HG03439 (cell line): ENCODE measurements around the gene DEGS2.
"Not testable (repeated sequence)": the region's sequence is repeated elsewhere in the genome, so short reads cannot be mapped to it uniquely, and the experiment has no call there.

Experiments used
- ATAC-seq: cut with Tn5 transposase; IDR thresholded peaks from one replicate; pipeline ENCODE4 v1.9.1; 2021; ENCODE audit warnings: mild to moderate bottlenecking, moderate library complexity; ENCODE audit not compliant: unreplicated experiment

The DEGS2 gene

GRCh38 chr14:100159094-100159864, at the start of gene DEGS2:
DEGS2 (minus strand) TSS chr14:100159645; CDS start chr14:100159587, 58 bp downstream.
- no peak for ATAC-seq

GRCh38 chr14:100208136-100208535, 48.7 kb upstream of the DEGS2 start:
- not testable (repeated sequence) for ATAC-seq

DNA sequence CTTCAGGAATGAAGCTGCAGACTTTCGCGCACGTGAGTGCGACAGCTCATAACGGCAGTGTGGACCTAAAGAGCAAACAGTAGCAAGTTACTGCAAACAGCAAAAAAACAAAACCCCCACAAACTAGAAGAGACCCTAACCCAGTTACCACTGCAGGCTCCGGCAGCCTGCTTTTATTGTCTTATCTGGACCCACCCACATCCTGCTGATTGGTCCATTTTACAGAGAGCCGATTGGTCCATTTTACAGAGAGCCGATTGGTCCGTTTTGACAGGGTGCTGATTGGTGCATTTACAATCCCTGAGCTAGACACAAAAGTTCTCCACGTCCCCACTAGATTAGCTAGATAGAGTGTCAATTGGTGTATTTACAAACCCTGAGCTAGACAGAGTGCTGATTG, 48.1 kb upstream of the DEGS2 start:
- ATAC-seq = not testable (repeated sequence)

DNA sequence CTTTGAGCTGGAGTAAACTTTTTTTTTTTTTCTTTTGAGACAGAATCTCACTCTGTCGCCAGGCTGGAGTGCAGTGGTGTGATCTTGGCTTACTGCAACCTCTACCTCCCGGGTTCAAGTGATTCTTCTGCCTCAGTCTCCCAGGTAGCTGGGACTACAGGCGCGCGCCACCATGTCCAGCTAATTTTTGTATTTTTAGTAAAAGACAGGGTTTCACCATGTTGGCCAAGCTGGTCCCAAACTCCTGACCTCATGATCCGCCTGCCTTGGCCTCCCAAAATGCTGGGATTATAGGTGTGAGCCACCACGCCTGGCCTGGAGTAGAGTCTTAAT, 45.4 kb upstream of the DEGS2 start:
- ATAC-seq = not testable (repeated sequence)

GRCh38 chr14:100203962-100204834, 44.8 kb upstream of the DEGS2 start:
- no peak for ATAC-seq

DNA sequence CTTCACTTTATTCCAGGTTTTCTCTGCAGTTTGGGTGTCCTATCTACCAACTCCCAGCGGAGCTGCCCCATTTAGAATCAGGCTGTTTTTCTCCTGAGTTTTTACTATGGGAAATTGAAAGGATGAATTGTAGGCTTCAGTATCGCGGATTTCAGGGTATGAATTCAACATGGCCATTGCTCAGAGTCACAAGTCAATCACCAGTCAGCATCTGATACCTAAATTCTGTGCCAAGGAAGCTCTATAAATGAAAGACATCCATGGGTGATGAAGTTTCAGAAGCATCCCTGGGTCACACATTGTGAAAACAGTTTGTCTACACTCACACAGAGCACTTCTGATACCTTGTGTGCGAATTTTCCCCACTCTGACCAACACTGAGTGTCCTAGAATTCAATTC, 43.7 kb upstream of the DEGS2 start:
- ATAC-seq = no peak

GRCh38 chr14:100202712-100203111, 43.3 kb upstream of the DEGS2 start:
- ATAC-seq = no peak

DNA sequence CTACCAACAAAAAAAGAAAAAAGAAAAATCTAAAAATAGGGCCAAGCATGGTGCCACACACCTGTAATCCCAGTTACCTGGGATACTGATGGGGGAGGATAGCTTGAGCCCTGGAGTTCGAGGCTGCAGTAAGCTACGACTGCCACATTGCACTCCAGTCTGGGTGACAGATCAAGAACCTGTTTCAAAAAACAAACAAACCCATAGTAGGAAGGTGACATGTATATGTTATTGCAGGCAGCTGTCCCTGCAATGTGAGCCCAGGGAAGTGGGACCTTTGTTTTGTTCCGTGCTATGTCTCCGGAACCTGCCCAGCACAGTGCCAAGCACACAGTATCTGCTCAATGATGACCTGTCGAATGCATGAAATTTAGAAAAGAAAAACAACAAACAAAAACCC, 42.3 kb upstream of the DEGS2 start:
- no peak for ATAC-seq

- no peak for ATAC-seq
Measured at GRCh38 chr14:100200311-100200710, 40.9 kb upstream of the DEGS2 start.

- no peak for ATAC-seq
Measured at GRCh38 chr14:100199240-100199860, 39.9 kb upstream of the DEGS2 start.

DNA sequence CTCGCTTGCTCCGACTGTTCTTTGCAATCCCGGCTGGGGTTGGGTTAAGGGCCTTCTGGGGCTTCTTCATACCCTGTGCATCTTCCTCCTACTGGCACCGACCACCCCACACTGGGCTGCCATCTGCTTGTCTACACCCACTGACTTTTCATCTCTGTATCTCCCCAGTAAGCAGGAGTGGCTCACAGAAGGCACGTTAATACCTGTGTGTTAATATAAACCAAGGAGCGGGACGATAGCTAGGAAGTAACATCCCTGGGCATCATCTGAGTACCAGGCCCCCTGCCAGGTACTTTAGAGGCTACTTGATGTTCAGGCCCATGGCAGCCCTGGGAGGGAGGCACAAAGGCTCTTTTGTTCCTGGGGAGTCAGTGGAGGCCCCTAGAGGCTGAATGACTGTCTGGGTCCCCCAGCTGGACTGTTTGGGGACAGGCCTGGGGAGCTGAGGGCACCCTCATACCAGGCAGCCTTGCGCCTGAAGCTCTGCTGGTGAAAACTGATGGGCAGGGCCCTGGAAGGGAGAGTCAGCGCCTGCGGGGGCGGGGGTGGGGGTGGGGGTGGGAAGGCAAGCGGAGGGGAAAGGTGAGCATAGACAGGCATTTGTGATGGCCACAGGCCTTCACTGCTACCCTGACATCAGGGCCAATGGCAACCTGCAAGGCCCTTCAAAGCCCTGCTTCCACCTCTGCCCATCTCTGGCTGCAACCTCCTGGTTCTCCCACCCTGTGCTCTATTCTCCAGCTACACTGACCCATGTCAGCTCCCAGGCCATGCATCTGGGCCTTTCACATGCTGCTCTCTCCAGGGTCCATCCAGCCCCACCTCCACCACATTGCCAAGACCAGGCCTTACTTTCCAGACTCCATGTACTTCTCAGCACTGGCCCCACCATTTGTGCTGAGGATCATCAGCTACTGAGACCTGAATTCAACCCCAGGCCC, 34.2 kb upstream of the DEGS2 start:
- no peak for ATAC-seq

GRCh38 chr14:100192672-100193416, 33.4 kb upstream of the DEGS2 start:
- ATAC-seq = peak; percentile 98

- no peak for ATAC-seq
Measured at GRCh38 chr14:100192250-100192671, 32.8 kb upstream of the DEGS2 start.

DNA sequence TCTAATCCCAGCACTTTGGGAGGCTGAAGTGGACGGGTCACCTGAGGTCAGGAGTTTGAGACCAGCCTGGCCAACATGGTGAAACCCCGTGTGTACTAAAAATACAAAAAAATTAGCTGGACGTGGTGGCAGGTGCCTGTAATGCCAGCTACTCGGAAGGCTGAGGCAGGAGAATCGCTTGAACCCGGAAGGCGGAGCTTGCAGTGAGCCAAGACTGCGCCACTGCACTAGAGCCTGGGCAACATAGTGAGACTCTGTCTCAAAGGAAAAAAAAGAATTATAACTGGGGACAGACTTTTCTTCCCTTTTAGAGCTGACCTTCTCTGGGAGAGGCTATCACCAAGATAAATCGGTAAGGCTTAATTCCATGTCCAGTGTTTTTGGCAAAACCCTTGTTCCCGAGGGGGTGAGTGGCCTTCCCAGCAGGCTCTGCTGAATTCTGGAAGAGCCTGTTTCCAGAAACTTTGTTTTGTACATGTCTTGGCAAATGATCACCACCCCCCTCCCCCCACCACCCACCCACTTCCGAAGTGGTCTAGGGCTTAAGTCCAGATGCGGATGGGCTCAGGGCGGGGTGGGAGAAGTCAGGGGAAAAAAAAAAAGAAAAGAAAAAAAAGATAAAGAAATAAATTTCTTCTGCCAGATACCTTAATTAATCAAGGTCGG, 32.3 kb upstream of the DEGS2 start:
- no peak for ATAC-seq

DNA sequence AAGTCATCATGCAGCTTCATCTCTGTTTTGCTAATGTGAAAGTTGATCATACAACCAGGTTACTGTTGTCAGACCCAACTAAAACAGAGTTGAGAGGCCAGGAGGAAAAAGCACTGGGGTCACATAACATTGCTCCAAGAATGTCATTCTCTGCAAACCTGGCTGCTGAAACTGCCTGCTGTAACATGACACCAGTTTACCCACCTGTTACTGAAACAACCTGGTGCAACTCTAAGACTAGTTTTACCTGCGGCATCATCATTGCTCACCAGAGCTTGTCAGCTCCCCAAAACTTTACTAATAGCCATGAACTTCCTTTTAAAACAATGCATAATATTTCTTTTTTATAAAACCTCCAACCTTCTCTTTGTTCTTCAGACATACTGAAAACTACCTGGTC, 30.7 kb upstream of the DEGS2 start:
- ATAC-seq = no peak

- no peak for ATAC-seq
Measured at GRCh38 chr14:100188392-100189030, 29.1 kb upstream of the DEGS2 start.

DNA sequence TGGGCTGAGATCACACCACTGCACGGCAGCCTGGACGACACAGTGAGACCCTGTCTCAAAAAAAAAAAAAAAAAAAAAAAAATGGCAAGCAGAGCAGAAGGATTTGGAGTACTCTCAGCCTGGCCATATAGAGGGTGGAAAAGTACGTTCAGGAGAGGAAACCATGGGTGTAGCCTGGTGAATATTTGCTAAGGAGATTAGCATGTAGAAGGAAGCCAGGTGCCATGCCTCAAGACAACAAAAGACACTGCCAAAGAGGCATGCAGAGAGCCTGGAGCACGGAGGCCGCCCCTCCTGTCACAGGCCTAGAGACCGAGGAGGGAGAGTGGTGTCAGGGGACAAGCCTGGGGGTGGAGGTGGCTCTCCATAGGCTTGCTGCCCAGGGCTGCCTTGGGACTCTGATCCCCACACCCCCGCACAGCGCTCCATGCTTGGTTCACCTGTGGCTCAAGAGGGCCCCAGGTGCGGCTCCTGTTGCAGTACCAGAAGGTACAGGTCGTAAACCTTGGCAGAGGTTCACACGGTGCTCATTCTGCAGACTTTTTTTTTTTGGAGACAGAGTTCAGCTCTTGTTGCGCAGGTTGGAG, 27.9 kb upstream of the DEGS2 start:
- no peak for ATAC-seq

GRCh38 chr14:100181876-100182551, 22.6 kb upstream of the DEGS2 start:
- ATAC-seq = not testable (repeated sequence)
